Stimulated activated CD8-positive, alpha-beta memory T cell treated with anti-CD3 and anti-CD28 coated beads, Interleukin-4, amount 100 ng/mL, for 24 hours (primary cell): Measurements from ENCODE around the gene RNF220.
"Not testable (repeated sequence)": the region's sequence is repeated elsewhere in the genome, so short reads cannot be mapped to it uniquely, and the experiment has no call there.

Experiments used
- DNase-seq: peaks from one replicate; pipeline ENCODE4 v3.0.0-alpha.2; 2020; ENCODE audit warnings: low read depth

RNF220 gene

DNA sequence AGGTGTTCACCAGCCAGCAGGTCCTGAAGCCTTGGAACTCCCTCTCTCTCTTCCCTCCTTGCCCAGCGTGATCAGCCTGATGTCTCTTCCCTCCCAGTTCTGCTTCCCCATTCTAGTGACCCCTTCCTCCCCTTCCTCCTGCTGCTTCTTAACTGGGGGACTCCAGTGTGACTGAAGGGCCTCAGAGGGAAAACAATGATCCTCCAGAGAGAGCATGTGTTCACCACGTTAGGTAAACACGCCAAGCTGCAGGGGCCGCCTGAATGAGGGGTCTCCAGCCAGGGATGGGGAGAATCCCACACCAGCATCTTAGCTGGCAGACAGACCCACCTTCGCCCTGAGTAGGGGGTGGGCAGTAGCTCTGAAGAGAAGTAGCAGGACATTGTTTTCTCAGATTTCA is 144.5 kb downstream of the RNF220 start:
- no peak for DNase-seq

DNA sequence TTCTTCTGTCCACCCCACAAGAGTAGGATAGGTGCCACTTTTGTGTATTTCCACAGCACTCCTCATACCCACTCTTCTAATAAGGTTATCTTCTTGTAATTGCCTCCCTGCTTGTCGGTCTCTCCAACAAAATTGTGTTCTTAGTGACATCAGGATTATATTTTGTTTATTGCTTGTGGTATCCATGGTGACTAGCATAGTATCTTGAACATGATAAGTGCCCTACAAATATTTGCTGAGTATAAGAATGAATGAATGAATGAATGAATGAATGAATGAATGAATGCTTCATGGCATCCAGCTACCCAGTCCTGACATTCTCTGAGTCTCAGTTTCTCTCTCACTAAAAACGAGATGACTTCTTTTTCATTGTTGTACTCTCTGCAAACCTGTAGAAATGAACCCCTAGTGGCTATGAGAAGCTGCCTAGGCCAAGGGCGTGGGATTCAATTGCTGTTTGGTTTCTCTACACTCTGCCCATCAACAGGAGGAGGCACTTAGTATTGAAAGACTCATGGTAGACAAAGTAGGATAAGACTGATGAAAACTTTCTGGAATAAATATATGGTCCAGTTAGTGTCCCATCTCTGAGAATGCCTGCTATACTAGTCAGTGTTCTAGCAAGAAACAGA is 148.2 kb downstream of the RNF220 start:
- no peak for DNase-seq

DNA sequence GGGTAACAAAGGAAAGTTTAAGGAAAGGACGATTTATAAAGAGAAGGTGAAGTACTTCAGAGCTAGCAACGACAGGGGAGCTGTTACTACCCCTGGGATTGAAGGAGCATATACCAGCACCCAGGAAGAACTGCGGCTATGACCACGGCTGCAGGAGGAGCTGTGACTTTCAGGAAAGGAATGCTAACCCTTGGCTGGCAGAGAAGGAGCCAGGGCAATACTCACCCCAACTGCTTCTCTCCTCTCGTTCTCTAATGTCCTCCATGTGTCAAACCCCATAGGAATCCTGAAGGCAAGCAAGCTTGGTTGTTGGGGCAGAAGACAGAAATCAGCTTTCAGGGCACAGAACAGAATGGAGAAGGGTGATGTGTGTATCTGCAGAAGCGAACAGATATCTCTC is 148.7 kb downstream of the RNF220 start:
- DNase-seq, result no peak

DNA sequence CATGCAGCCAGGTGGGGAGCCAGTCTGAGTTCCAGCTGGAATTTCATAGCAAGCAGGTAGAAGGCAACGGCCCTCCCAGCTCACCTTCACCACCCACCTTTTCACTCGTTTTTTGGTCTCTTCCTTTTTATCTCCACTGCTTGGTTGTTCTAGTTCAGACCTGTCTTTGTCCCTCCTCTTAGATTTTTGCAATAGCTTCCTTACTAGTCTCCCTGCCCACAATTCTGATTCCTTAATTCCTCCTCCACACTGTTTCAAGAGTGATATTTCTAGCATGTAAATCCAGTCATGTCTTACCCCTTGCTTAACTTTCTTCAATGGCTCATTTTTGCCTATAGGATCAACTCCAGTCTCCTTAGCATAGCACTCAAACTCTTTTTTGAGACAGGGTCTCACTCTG is 149.7 kb downstream of the RNF220 start:
- DNase-seq, result no peak

DNA sequence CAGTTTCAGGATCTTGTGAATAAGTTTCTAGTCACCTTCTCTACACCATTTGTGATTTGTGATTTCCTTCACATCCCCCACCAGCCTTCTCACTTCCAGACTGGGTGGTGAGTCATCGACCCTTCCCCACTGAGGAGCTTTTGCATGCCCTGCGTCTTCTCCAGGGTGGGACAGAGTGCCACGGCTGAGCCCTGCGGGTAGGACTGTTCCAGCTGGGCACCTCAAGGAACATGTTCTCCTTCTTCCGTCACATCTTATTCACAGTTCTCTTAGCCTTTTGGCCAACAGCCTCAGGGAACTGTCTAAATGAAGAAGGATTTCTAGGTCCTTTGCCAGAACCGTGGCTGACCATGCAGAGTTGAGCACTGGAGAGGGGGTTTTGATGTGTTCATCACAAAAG is 152.7 kb downstream of the RNF220 start:
- DNase-seq, result no peak

DNA sequence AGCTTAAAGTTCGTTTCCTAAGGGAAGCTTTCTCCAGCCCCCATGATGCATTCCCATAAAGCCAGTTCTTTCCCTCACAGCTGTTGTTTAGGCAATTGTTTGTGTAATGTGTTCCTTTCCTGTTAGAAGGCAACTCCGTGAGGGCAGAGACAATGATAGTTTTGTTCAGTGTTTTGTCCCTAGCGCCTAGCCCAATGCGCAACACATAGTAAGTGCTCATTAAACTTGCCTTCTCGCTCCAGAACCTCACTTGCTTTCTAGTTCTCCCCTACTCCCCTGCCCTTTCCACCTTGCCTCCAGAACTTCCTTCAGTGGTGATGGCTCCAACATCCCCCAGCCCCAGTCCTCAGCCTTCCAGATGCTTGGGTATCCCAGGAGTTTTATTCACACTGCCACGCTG is 153.8 kb downstream of the RNF220 start:
- DNase-seq, result no peak

DNA sequence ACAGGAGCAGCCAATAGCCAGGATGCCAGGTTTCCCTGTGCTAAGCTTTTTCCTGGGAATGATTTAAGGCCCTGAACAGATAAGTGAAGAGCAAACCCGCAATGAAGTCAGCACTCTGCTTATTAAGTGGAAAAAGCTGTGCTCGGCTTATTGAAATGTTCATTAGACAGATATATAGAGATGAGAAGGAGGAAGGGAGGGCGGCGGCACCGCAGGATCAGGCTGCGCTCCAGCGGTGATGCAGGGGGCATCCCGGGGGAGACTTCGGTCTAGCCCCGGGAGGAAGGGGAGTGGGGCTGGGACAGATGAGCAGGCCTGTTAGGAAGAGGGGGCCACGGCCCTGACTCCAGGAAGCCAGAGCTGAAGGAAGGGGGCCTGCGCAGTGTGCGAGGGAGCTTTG is 154.3 kb downstream of the RNF220 start:
- DNase-seq, result no peak

DNA sequence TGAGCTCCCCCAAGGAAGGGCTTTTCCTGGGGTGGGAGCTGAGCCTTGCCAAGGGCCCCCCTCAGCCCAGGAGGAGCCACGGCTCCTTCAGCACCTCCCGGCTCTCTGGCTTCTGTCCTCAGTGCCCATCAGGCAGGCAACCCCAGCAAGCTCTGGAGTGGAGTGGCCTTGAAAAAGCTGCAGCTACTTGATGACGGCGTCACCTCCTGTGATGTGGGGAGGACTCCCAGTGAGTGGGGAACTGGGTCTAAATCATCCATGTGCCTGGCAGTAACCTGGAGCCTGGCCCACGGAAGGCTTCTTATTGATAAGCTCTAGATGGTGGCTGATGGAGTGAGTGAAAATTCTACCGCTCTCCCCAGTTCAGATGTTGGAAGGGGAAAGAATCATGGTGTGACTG is 154.9 kb downstream of the RNF220 start:
- no peak for DNase-seq

DNA sequence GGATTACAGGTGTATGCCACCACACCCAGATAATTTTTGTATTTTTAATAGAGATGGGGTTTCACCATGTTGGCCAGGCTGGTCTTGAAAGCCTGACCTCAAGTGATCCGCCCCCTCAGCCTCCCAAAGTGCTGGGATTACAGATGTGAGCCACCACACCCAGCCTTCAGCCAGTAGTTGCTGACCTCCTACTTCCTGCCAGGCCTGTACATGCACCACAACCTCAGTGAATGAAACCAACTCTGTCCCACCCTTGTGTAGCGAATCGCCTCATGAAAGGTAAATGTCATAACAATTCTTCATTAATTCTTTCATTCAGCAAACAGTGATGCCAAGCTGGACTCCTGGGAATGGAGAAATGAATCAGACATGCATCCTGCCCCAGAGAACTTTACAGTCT is 155.6 kb downstream of the RNF220 start:
- not testable (repeated sequence) for DNase-seq

DNA sequence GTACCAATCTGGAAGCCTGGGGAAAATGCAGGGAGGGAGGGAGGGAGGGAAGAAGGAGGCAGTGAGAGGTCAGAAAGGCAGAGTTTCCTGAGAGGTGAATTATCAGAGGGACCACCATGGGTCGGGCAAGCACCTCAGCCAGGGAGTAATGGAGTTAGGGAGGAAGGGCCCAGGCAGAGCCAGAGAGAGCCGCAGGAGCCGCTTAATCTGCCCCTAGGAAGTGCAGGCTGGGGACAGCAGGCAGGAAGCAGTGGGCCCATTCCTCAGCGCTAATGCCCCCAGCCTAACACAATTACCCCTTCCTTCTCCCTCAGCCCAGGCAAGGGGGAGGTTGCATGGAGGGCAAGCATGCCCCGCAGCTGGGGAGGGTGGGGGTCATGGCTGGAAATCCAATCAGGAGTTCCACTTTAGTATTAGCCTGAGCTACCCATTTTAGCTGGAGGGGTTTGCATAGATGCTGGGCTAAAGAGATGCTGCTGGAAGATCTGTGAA is 160.2 kb downstream of the RNF220 start:
- DNase-seq, result no peak

DNA sequence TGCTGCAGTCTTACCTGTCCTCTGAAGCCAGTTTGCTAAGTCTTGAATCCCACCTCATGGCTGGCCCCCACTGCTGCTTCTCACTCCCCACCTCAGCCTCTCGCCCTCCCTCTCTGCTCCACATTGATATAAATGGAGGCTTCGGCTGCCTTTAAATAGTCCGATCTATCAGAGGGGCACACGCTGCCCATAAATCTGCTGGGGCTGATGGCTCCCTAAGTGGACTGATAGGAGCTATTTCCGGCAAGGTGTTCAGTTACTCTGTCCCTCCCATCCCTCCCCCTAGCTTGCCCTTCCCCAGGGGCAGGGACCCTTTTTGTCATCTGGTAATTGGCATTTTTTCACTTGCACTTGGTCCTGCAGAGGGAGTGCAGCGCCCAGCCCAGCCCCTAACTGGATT is 160.8 kb downstream of the RNF220 start:
- DNase-seq, result no peak

DNA sequence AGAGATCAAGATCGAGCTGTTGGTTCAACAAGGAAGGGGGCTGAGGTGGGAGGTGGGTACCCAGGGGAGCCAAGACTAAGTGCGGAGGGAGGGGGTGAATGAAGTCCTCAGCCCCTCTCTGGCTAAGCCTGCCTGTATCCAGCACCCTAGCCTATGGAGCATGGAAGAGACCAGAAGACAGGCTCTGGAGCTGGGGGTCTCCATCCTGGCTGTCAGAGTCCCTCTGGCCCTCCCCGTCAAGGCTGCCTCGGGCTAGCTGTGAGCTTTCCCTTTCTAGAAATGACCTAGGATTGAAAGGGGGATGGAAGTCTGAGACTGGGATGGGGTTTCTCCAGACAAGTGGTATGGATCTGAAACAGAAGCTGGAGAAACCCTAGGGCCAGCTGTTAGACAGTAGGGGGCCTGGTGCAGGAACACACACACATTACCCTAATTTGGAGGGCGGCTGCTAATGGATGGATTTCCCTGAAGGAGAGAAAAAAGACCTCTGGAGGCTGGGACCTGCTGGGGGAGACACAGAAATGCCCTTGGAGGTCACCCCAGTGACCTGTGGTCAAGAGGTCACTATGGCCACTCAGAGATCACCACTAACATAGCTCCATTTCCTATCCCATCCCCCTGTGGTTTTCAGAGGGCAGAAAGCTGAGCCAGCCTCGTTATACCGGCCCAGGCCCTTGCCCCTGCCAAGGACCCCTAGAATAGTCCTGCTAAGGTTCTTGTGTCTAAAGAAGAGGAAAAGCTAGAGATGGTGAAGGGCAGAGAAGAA is 161.4 kb downstream of the RNF220 start:
- no peak for DNase-seq

DNA sequence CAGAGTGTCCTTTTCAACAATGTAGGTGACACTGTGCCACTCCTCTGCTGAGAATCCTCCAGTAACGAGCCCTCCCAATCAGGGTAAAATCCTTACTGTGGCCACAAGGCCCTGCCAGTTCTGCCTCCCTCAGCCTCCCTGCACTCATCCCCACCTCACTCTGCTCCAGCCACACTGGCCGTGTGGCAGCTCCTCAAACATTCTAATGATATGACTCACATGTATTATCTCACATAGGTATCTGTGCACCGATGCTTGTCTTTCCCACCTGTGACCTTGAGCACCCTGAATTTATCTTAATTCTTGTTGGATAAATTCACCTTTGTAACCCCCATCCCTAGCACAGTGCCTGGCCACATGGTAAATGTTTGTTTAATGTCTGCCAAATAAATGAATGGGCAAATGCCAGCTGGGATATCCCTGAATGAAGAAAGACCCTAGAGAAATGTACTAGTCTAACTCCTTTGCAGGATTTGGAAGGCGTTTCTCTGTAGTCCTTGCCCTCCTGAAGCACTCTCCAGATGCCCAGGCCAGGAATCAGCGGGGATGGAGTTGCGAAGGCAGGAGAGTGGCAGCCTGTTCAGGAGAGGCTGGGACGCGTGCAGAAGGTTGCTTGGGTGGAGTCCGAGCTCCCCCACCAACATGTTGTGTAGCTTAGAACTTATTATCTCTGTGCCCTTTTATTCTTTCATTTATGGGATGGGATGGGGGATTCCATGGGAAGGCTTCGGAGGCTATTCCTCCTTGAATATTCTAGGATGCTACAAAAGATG is 163.3 kb downstream of the RNF220 start:
- no peak for DNase-seq

DNA sequence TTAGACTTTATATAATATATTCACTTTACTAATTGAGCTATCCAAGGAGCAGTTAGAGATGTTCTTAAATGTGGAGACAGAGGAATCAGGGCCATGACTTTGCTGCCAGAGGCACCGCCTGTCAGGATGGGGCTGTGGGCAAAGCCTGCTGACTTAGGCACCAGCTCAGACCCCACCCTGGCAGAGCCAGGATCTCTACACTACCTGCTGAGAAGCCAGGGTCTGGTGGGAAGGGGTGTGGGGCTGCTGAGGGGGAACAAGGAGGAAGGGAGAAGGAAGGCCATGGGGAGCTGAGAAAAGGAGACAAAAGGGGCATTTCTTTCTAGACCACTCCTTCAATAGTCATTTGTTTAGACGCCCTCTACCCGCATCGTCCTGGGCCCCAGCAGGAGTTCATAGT is 164.4 kb downstream of the RNF220 start:
- no peak for DNase-seq

DNA sequence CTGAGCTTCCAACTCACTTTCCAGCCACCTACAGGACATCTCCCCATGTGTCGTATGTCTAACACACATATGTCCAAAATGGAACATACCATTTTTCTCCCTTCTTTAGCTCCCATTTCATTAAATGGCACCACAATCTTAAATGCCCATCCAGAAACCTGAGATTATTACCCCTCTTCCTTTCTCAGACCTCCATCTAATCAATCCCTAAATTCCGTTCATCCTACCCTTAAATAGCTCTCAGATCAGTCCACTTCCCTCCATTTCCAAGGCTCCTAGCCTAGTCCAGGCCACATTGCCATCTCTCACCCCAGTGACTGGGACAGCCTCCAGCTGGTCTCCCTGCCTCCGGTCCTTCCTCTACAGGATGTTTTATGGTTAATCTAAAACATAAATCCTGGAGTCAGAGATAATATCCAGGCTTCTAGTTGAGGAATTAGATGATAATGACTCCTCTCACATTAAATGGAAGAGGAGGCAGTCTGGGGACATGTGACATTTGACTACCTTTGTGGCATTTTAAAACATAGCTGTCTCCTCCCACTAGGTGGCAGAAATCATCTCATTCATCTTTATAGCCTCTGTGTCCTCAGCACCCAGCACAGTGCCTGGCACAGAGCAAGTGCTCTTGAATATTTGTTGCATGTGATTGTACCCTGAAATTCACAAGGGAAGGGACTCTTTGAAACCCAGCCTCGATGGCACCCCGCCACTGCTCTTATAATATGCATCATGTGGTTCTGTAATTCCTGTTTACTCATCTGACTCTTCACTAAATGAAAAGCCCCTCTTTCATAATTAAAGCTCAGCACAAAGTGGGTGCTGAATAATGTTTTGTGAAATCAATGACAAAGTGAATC is 166.9 kb downstream of the RNF220 start:
- DNase-seq, result no peak

DNA sequence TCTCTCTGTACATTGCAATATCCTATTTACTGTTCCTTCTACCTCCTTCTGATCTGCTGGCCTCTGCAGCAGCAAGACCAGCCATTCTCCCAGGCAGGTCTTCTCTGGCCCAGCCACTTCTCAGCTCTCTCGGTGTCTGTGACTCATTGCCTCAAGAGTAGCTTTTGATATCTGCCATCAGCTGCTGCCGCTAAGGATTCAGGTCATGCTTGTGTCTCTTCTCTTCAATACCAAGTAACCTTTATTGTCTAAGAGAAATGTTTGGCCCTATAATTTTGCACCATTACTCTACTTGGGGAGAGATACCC is 167.5 kb downstream of the RNF220 start:
- DNase-seq, result no peak

DNA sequence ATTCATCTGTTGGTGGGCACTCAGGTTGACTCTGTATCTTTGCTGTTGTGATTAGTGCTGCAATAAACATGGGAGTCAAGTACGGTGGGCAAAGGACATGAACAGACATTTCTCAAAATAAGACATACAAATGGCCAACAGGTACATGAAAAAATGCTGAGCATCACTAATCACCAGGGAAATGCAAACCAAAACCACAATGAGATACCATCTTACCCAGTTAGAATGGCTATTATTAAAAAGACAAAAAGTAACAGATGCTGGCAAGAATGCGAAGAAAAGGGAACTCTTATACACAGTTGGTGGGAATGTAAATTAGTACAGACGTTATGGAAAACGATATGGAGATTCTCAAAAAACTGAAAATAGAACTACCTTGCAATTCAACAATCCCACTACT is 170.3 kb downstream of the RNF220 start:
- no peak for DNase-seq

DNA sequence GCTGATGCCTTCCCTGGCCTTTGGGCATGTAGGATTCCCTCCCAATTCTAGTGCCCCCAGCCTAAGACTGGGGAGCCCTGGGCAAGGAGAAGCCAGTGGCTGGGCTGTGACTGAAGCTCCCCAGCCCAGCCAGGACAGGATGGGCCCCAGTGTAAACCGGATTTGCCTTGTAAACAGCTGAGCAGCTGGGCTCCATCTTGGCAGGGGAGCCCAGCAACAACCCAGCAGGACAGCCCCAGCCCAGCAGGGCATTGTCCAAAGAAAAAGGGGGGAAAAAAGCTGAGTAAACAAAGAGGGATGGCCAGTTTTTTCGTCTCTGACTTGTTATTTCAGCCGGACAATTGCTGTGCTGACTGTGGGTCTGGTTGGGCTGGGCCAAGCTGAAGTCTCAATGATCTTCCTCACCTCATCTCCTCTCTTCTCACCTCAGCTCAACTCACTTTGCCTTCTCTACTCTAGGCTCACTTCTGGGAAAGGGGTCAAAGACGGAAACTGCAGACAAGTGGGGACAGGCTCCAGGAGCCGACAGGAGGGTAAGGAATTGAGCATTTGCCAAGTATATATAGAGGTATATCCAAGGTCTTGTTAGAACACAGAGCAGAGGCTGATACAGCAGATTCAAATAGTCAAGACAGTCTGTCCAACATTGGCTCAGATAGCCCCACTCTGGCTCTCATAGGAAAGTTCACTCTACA is 171.5 kb downstream of the RNF220 start:
- DNase-seq, result no peak

DNA sequence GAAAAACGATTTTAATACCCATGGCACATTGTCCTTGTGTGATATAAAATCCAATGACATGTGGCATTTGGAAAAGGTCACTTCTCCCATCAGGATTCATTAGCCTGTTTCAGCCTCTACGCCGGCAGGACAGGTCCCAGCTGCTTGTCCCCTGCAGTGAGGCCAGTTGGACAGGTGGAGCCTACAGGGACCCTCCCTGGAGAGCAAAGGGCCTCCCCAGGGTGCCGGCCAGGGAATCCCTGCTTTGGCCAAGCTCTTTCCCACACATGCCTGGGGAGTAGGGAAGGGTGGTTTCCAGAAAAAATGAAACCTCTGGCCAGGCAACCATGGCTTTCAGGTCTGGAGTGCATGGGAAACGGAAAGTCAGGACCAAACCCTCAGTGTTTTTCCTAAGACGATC is 176.2 kb downstream of the RNF220 start:
- no peak for DNase-seq

DNA sequence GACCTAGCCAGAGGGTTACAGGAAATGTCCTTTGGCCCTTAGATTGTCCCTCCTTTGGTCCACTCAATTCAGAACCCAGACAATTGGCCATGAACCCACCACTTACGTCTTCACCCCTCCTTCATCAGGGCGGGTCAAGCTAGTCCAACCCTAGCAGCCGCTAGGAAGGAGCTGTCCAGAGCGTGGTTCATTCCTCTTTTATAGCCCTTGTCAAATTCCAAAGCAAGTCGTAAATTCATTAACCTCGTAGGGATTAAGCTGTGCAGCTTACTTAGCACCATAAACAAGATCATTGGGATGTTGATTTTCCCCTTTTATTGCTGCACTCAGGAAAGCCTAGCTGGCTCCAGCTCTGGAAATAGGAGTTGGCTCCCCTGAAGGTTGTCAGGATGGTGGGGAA is 179.1 kb downstream of the RNF220 start:
- no peak for DNase-seq

DNA sequence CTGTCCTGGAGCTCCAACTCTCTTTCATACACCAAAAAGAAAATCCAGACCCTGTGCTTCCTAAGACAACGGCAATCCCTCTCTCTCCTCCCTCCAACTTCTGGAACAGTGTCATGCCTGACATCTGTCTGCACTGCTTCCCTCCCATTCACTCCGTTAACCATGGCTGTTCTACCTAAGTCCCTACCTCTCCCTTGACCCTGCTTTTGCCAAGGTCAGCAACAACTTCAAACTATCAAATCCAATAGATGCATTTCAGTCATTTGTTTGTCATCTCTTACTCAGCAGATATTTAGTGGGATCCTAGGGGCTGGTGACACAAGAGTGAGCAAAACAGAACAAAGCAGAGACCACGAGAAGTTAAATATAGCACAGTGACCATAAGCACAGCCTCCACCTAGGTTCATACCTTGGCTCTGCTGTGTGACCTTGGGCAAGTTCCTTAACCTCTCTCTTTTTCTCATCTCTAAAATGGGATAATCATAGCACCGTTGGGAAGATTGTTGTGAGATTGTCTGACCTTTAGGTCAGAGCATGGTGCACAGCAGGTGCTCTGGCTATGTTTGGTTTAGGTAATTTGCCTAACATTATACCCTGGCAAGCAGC is 180.4 kb downstream of the RNF220 start:
- no peak for DNase-seq
